Measurements from ENCODE around the gene GIT1. TPM values are rescaled to one million over a fixed set of nuclear protein-coding genes. Genes with fewer than 3 reads are reported as not detected.

Gene GIT1
- total RNA-seq, 1 donor from 2014 or later: 33.0 TPM

- ATAC-seq: no peak
- peak; percentile 48 for DNase-seq (ENCODE audit: missing footprints)
- intact Hi-C loops (cut with DNase I): no loop called here
These were observed 2.6 kb downstream of the GIT1 start for GRCh38 chr17:29586676-29587469.

GRCh38 chr17:29585080-29585751 is 4.2 kb downstream of the GIT1 start:
- ATAC-seq: no peak
- peak; percentile 71 for DNase-seq (ENCODE audit: missing footprints)
- intact Hi-C loops (cut with DNase I): no loop called here

GRCh38 chr17:29584452-29585079 is 4.9 kb downstream of the GIT1 start:
- ATAC-seq: no peak

GRCh38 chr17:29583324-29584248 is 5.9 kb downstream of the GIT1 start:
- ATAC-seq (no peak), DNase-seq (ENCODE audit: missing footprints) (peak; percentile 56)
- intact Hi-C loops (cut with DNase I): loop anchor here (5.0 kb wide), 2 partner anchors 34 to 349 kb away; partner anchors contain the start of gene SSH2

More at GRCh38 chr17:29584452-29585079, 4.9 kb downstream of the GIT1 start:
- DNase-seq (ENCODE audit: missing footprints): peak; percentile 66
- intact Hi-C loops (cut with DNase I): loop anchor here (5.0 kb wide), 2 partner anchors 33 to 348 kb away; partner anchors contain the start of gene SSH2

- DNase-seq (ENCODE audit: missing footprints) (peak; percentile 0), ATAC-seq (no peak)
- intact Hi-C loops (cut with DNase I): loop anchor here (5.0 kb wide), 2 partner anchors 35 to 350 kb away; partner anchors contain the start of gene SSH2
These were observed 6.7 kb downstream of the GIT1 start for GRCh38 chr17:29582772-29583171.

DNA sequence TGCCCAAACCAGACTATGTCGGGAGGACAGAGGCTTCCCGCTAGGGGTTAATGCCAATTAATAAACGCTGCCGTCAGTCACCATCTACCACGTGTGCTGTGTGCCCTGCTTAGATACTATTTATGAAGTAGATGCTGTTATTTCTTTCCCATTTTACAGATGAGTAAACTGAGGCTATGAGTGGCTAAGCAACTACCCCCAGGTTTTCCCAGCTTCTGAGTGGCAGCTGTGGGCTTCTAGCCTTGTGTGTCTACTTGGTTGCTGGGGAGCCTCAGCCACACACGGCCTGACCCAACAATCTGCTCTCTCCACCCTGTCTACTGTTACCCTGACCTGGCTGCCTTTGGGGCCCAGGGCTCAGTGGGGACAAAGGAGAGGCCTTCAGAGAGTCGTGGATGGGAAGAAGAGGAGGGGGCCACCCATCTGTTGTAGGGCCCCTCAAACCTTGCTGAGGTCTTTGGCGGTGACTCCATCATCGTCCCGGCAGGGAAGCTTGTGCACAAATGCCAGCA is 7.1 kb downstream of the GIT1 start:
- DNase-seq (ENCODE audit: missing footprints): no peak
- intact Hi-C loops (cut with DNase I): loop anchor here (5.0 kb wide), 2 partner anchors 35 to 350 kb away; partner anchors contain the start of gene SSH2
- no peak for ATAC-seq

- ATAC-seq (no peak), DNase-seq (ENCODE audit: missing footprints) (peak; percentile 56)
- intact Hi-C loops (cut with DNase I): loop anchor here (5.0 kb wide), 2 partner anchors 36 to 351 kb away; partner anchors contain the start of gene SSH2
These were observed 7.7 kb downstream of the GIT1 start for GRCh38 chr17:29581583-29582253.

DNA sequence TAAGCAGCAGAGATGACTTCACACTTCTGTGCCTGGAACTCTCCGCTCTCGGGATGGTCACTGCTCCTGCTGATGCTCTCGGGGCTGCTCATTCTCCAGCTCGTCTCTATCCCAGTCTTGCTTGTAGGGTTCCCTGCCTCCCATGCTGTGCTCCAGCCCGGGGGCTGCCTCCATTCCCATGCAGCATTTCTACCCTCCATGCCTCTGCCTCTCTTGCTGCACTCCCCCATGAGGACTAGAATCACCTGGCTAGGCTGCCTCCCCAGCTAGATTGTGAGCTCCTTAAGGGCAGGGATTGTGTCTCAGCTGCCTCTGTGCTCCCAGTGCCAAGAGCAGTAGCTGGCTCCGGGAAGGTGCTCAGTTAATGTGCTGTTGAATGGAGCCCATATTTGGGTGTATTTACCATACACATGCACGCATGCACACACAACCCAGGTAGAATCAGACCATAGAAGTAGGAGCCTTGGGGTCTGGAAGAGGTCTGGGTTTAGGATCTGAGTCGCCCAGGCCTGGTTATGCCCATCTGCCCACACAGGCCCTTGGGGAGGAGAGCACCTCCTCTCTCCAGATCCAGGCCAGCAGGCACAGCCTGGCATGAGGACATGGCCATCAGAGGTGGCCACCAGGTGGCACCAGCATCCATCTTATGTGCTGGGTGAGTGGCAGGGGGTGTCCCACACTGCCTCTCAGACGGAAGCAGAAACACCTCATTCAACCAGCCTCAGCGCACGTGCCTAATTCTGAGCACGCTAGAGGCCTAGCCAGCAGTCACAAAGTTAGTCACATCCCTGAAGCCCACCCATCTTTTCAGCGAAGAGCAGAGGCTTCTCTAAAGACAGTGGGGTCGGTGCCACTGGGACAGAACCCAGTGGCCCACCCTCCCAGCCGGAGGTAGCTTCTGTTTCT is 9.3 kb downstream of the GIT1 start:
- intact Hi-C loops (cut with DNase I): loop anchor here (5.0 kb wide), 2 partner anchors 37 to 352 kb away; partner anchors contain the start of gene SSH2
- ATAC-seq (peak; percentile 83), DNase-seq (ENCODE audit: missing footprints) (peak; percentile 91)

DNA sequence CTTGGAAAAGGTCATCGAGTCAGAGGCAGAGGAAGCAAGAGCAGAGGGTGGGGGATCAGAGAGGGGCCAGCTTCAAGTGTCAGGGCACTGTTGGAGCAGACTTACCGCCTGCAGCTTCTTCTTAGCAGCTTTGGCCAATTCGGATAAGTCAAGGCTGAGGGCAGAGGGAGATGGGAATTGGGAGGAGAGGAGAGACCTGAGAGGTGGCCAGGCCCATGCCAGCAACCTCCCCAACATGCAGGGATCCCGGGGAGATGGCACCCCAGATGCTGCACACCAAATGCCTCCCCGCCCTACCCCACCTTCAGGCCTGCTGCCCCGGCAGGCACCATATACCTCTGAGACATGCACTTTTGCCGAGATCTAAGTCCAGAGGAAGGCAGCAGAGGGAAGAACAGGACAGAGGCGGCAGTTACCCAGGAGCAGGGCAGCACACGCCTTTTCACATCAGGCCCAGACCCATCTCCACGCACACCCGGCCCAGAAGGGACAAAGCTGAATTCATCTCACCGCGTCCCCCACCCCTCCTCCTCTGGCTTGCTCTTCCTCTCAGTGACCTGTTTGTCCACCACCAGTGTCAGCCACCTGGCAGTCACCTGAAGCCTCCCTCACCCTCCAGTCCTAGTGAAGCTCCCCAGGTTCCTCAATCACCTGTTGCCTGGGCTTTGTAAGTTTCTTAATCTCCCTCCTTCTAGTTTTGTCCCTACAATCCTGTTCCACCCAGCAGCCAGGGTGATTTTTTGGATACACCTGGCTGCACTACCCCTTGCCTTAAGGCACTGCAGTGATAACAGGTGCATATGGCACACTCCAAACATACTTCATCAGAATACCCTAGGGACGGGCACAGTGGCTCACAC is 10.6 kb downstream of the GIT1 start:
- intact Hi-C loops (cut with DNase I): no loop called here
- ATAC-seq: no peak
- DNase-seq (ENCODE audit: missing footprints): peak; percentile 39

DNA sequence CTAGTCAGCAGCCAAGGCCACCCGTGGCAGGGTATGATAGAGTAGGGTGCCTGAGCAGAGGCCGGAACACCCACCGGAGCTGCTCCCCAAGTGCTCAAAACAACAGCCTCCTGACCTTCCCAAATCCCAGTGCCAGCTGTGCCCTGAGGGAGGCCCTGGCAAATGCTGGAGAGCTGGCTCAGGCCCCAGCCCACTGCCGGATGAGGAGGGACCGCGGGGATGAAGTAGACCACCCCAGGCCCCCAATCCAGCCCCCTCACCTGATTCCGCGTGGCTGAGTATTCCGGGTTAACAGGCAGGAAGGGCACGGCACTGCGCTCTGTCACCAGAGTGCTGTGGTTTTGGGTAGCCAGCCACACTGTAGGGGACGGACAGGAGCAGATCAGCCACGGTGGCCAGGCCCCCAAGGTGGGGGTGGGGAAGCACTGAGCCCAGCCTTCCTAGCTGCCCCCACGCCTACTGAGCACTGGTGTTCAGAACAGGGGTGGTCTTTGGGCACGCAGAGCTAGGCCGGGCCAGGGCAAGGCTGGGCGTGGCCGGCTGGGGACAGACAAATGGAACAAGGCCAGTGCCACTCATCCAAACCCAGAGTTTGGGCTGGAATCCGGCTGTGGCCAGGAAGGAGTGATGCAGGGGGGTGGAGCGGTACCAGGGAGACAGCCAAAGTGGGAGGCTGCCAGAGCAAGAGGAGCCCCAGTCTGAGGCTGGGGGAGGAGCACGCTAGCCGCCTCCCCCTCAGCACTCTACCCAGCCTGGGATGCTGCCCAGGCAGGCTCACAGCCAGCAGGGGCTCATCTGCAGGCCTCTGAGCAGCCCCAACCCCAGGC is 11.8 kb downstream of the GIT1 start:
- ATAC-seq: no peak
- intact Hi-C loops (cut with DNase I): no loop called here
- DNase-seq (ENCODE audit: missing footprints): peak; percentile 69

- DNase-seq (ENCODE audit: missing footprints): no peak
- ATAC-seq: no peak
- intact Hi-C loops (cut with DNase I): no loop called here
These were observed 12.5 kb downstream of the GIT1 start for GRCh38 chr17:29577001-29577370.

GRCh38 chr17:29576214-29577000 is 13.0 kb downstream of the GIT1 start:
- ATAC-seq (no peak), DNase-seq (ENCODE audit: missing footprints) (peak; percentile 26)
- intact Hi-C loops (cut with DNase I): no loop called here

DNA sequence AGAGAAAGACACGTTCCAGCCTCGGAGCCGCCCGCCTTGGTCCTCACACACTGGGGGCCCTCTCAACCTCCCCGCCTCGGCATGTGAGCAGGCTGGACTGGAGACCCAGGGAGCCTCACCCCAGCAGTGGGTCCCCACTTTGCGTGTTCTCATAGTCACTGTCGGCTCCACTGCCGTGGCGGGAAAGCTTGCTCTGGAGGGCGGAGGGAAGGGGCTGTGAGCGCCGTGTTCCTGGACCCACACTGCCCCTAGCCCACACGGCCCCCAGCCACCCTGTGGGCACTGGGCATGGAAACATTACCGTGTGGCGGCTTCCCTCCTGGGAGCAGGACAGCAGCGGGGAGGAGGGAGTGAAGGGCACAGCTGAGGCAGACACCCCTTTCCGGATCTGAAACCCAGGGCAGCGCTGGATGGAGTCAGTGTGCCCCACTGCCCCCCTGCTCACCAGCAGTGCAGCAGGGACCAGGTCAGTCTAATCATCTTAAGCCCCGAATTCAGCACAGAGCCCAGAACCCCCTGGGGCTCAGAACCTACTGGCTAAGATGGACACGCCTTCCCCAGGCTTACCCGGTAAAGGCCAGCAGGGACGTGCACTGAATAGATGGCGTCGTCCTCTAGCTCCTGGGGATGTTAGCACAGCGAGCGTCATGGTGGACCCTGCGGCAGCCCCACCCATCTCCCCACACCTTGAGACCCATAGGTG is 13.8 kb downstream of the GIT1 start:
- no peak for ATAC-seq
- intact Hi-C loops (cut with DNase I): no loop called here
- DNase-seq (ENCODE audit: missing footprints): peak; percentile 62
